Measurements from ENCODE around the gene USP15. TPM values are rescaled to one million over a fixed set of nuclear protein-coding genes. Genes with fewer than 3 reads are reported as not detected.
"Not testable (repeated sequence)": the region's sequence is repeated elsewhere in the genome, so short reads cannot be mapped to it uniquely, and the experiment has no call there.

The USP15 gene
- total RNA-seq, 1 donor from 2014 or later, result 74.2 TPM

DNA sequence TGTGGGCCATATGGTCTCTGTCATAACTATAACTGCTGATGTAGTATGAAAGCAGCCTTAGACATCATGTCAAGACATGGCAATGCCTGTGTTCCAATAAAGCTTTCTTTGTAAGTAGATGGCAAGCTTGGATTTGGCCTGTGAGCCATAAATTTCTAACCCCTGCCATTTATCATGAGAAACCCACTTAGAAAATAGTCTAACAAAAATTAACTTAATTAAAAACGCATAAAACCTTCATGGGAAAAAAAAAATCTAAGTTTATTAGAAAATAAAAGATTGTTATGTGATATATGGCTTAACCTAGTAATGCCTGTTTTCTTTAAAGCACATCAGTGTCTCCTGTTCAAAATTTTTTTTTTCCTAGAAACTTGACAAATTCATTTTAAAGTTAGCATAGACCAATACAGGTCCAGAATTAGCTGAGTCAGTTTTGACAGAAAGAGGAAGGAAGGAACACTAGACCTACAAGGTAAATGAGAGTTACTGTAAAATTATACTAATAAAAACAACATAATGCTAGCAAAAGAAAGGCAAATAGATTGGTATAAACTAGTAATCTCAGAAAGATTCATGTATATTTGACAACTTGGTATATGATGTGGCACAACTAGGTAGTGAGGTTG, 68.2 kb downstream of the USP15 start:
- no peak overlapping the region for H3K27ac ChIP-seq
- peaks cover 0 to 1% of the 10 kb centered on the region in 2 donors for H3K36me3 ChIP-seq
- no peaks in the 10 kb centered on the region for H3K27me3 ChIP-seq
- no peak overlapping the region for H3K4me3 ChIP-seq
- no peak for DNase-seq (ENCODE audit: extremely low spot score in 2 of 2)
- H3K9me3 ChIP-seq, result no peaks in the 10 kb centered on the region
- intact Hi-C loops (cut with DNase I), result no loop called here
- H3K4me1 ChIP-seq, result peaks cover 8% of the 10 kb centered on the region
- TF ChIP-seq POLR2A (IDR thresholded peaks at IDR 0.05), result no peak
- TF ChIP-seq, protein P1, sequence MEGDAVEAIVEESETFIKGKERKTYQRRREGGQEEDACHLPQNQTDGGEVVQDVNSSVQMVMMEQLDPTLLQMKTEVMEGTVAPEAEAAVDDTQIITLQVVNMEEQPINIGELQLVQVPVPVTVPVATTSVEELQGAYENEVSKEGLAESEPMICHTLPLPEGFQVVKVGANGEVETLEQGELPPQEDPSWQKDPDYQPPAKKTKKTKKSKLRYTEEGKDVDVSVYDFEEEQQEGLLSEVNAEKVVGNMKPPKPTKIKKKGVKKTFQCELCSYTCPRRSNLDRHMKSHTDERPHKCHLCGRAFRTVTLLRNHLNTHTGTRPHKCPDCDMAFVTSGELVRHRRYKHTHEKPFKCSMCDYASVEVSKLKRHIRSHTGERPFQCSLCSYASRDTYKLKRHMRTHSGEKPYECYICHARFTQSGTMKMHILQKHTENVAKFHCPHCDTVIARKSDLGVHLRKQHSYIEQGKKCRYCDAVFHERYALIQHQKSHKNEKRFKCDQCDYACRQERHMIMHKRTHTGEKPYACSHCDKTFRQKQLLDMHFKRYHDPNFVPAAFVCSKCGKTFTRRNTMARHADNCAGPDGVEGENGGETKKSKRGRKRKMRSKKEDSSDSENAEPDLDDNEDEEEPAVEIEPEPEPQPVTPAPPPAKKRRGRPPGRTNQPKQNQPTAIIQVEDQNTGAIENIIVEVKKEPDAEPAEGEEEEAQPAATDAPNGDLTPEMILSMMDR (IDR thresholded peaks at IDR 0.05), result no peak
- TF ChIP-seq POLR2AphosphoS5 (IDR thresholded peaks at IDR 0.05; ENCODE audit: insufficient read depth in 1 of 2, low read depth in 1 of 2), result no peak

DNA sequence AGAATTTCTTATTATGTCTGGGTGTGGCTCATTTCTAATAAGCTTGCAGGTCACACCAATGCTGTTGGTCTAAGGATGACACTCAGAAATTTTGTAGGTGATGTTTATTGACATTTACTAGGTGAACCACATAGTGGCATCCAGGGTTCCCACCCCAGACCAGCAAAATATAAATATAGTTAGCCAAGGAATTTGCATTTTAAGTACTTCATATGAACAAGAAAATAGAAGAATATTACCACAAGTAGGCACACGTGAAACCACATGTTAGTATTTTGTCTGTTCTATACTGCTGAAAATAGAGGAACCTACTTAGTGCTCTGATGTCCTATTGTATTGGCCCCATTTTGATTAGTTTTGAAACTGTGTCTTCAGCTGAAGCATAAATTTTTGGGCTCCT, 71.1 kb downstream of the USP15 start:
- Histone ChIP-seq H3K27ac (no peak overlapping the region), H3K36me3 (no peaks in the 10 kb centered on the region), H3K27me3 (no peaks in the 10 kb centered on the region), H3K4me3 (no peak overlapping the region), H3K4me1 (peaks cover 13% of the 10 kb centered on the region), H3K9me3 (no peaks in the 10 kb centered on the region)
- no peak for DNase-seq (ENCODE audit: extremely low spot score in 2 of 2)
- intact Hi-C loops (cut with DNase I), result no loop called here
- TF ChIP-seq POLR2AphosphoS5 (IDR thresholded peaks at IDR 0.05; ENCODE audit: insufficient read depth in 1 of 2, low read depth in 1 of 2) (no peak), POLR2A (IDR thresholded peaks at IDR 0.05) (no peak)
- TF ChIP-seq, protein P1 (IDR thresholded peaks at IDR 0.05), result no peak

DNA sequence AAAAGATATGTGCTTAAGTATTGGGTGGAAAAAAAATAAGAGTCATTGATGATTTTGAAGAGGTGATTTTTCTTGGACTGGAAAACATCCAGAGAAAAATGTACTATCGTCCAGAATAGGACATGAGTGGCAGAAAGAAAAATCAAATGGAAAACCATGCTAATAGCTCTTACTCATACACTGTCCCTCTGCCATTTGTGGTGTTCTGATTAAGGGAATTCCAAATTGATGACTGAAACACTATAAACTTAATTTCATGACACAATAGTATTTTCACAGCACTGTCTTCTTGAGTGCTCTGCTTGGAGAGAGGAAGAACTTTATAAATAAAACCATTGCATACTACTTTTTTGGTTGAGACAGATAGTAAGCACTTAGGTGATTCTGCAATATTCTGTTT, 72.4 kb downstream of the USP15 start:
- TF ChIP-seq POLR2AphosphoS5 (IDR thresholded peaks at IDR 0.05; ENCODE audit: insufficient read depth in 1 of 2, low read depth in 1 of 2) (no peak), POLR2A (IDR thresholded peaks at IDR 0.05) (no peak)
- TF ChIP-seq, protein P1 (IDR thresholded peaks at IDR 0.05), result no peak
- H3K4me3 ChIP-seq, result no peak overlapping the region
- no peaks in the 10 kb centered on the region for H3K27me3 ChIP-seq
- intact Hi-C loops (cut with DNase I), result no loop called here
- no peak for DNase-seq (ENCODE audit: extremely low spot score in 2 of 2)
- no peaks in the 10 kb centered on the region for H3K36me3 ChIP-seq
- H3K9me3 ChIP-seq, result no peaks in the 10 kb centered on the region
- no peak overlapping the region for H3K27ac ChIP-seq
- peaks cover 13% of the 10 kb centered on the region for H3K4me1 ChIP-seq

DNA sequence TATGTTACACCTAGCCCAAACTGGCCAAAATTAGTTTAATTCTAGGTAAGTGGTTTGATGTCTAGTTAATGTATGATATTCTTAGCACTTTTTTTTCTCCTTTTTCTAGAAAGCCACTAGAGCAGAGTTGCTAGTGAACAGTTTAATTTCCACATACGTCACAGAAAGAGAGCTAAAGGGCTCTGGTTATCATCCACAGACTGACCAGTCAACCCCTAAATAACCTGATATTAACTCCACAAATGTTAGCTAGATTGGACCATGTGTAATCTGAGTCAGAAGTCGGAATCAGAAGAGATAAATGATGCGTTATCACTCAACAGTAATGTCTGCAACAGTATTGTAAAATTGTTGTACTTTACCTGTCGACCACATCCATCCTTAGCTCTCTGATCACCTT, 74.9 kb downstream of the USP15 start:
- H3K27ac ChIP-seq, result no peak overlapping the region
- peaks cover 13% of the 10 kb centered on the region for H3K4me1 ChIP-seq
- DNase-seq (ENCODE audit: extremely low spot score in 2 of 2), result no peak
- H3K9me3 ChIP-seq, result no peaks in the 10 kb centered on the region
- no peaks in the 10 kb centered on the region for H3K36me3 ChIP-seq
- TF ChIP-seq POLR2A (IDR thresholded peaks at IDR 0.05) (no peak), POLR2AphosphoS5 (IDR thresholded peaks at IDR 0.05; ENCODE audit: insufficient read depth in 1 of 2, low read depth in 1 of 2) (no peak)
- TF ChIP-seq, protein P1 (IDR thresholded peaks at IDR 0.05), result no peak
- no peaks in the 10 kb centered on the region for H3K27me3 ChIP-seq
- H3K4me3 ChIP-seq, result no peak overlapping the region
- intact Hi-C loops (cut with DNase I), result no loop called here

DNA sequence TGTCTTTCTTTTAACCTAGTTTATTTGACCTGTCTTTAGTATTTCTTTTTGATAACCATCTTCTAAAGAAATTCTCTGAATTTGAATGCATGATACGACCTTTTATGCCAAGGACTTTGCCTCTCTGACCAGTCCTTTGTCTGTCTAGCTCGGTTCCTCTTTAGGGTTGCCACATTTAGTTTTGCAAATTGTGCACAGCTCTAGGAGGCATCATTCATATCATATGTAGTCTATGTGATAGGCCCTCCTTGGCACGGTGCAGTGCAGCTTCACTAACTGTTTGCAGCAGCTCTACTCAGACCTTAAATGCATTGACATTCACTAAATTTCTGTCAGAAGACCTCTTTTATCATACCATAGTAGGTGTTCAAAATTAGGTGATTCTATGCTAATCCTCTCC, 75.6 kb downstream of the USP15 start:
- H3K27ac ChIP-seq, result no peak overlapping the region
- TF ChIP-seq POLR2AphosphoS5 (IDR thresholded peaks at IDR 0.05; ENCODE audit: insufficient read depth in 1 of 2, low read depth in 1 of 2) (no peak), POLR2A (IDR thresholded peaks at IDR 0.05) (no peak)
- TF ChIP-seq, protein P1 (IDR thresholded peaks at IDR 0.05), result no peak
- H3K9me3 ChIP-seq, result no peaks in the 10 kb centered on the region
- no peak for DNase-seq (ENCODE audit: extremely low spot score in 2 of 2)
- intact Hi-C loops (cut with DNase I), result no loop called here
- no peaks in the 10 kb centered on the region for H3K27me3 ChIP-seq
- H3K4me1 ChIP-seq, result peaks cover 13% of the 10 kb centered on the region
- no peak overlapping the region for H3K4me3 ChIP-seq
- H3K36me3 ChIP-seq, result no peaks in the 10 kb centered on the region

DNA sequence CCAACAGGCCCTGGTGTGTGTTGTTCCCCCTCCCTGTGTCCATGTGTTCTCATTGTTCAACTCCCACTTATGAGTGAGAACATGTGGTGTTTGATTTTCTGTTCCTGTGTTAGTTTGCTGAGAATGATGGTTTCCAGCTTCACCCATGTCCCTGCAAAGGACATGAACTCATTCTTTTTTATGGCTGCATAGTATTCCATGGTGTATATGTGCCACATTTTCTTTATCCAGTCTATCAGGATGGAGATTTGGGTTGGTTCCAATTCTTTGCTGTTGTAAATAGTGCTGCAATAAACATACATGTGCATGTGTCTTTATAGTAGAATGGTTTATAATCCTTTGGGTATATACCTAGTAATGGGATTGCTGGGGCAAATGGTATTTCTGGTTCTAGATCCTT, 77.4 kb downstream of the USP15 start:
- peaks cover 13% of the 10 kb centered on the region for H3K4me1 ChIP-seq
- H3K27me3 ChIP-seq; H3K27ac ChIP-seq; H3K36me3 ChIP-seq; H3K4me3 ChIP-seq; H3K9me3 ChIP-seq; DNase-seq (ENCODE audit: extremely low spot score in 2 of 2); intact Hi-C loops (cut with DNase I): not testable (repeated sequence)

DNA sequence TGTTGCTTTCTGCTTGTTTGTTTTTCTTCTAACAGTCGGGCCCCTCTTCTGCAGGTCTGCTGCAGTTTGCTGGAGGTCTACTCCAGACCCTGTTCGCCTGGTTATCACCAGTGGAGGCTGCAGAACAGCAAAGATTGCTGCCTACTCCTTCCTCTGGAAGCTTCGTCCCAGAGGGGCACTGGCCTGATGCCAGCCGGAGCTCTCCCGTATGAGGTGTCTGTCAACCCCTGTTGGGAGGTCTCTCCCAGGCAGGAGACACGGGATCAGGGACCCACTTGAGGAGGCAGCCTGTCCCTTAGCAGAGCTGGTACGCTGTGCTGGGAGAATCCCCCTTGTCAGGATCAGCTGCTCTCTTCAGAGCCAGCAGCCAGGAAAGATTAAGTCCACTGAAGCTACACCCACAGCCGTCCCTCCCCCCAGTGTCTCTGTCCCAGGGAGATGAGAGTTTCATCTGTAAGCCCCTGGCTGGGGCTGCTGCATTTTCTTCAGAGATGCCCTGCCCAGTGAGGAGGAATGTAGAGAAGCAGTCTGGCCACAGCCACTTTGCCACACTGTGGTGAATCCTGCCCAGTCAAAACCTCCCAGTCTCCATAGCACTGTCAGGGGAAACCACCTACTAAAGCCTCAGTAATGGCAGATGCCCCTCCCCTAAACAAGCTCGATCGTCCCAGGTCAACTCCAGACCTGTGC, 82.6 kb downstream of the USP15 start:
- H3K27me3 ChIP-seq; H3K4me1 ChIP-seq; H3K27ac ChIP-seq; intact Hi-C loops (cut with DNase I); H3K9me3 ChIP-seq; DNase-seq (ENCODE audit: extremely low spot score in 2 of 2); H3K4me3 ChIP-seq: not testable (repeated sequence)
- peaks cover 0 to 22% of the 10 kb centered on the region in 2 donors for H3K36me3 ChIP-seq

Measured in vagina (tissue), 2 donors.